Upper lobe of left lung (tissue), 4 donors: ENCODE measurements around the gene THAP2.

Experiments
- POLR2A ChIP-seq, 4 donors: fragments of 450-650 bp; IDR thresholded peaks; one replicate each; pipeline ENCODE4 v1.5.1; 2016 to 2017; ENCODE audit warnings: antibody characterized with exemption in 4 of 4, mild to moderate bottlenecking in 2 of 4
- POLR2AphosphoS5 ChIP-seq, 2 donors: sonication (generic); formaldehyde crosslinking; IDR thresholded peaks; one replicate each; pipeline ENCODE4 v1.5.1; 2017; ENCODE audit warnings: antibody characterized with exemption in 2 of 2

GRCh38 chr12:71691504-71692129 is 27.5 kb downstream of the THAP2 start:
- TF ChIP-seq POLR2A (IDR thresholded peaks at IDR 0.05) (no peak), POLR2AphosphoS5 (IDR thresholded peaks at IDR 0.05) (no peak)
